Heart left ventricle (tissue), 13 donors: ENCODE measurements around the gene LIN28B.

Source experiments
- POLR2A ChIP-seq, 2 donors: fragments of 450-650 bp; IDR thresholded peaks; one replicate each; pipeline ENCODE4 v1.6.1; 2017; ENCODE audit warnings: antibody characterized with exemption in 2 of 2, mild to moderate bottlenecking in 2 of 2, moderate library complexity in 2 of 2
- TF ChIP-seq, protein P1 (sequence below), 12 donors: fragments of 200-600 bp; sonication (generic) in 4 of 12; IDR thresholded peaks; one replicate each; pipeline versions ENCODE4 v1.5.0 to v1.8.0; 2018 to 2022; ENCODE audit warnings: antibody characterized with exemption in 12 of 12, mild to moderate bottlenecking in 5 of 12
- donor health status: ischemic (EF 13 %, LVEDD 7.1; RV severe dilation, severe dysfunction).
- donor health status: DM: no; HTN: yes; CAD: no.
- donor health status: DM: no; HTN: no; CAD: no.
- donor health status: ischemic (EF 25% LVEDD 6.9; RV normal size, moderate dysfunction).
- donor health status: ischemic (EF 25% LVEDD 5.7; RV mildly dilated, moderate dysfunction).
- donor health status: ischemic (EF 35%, LVEDD 5.7; RV mildly dilated, moderate dysfunction).
- donor health status: nonischemic (EF 11% LVEDD 7.7; RV severe dilation, severe dysfunction).
- donor health status: DM: yes; HTN: yes; CAD: no.
- donor health status: PGD.
- donor health status: ischemic (EF 29% LVEDD 5.4; RV normal size, mild dysfunction).
- donor health status: nonischemic (EF 23%, LVEDD 6.1; RV moderate dilation, normal function).

- TF ChIP-seq POLR2A (IDR thresholded peaks at IDR 0.05): no peak
- TF ChIP-seq, protein P1, sequence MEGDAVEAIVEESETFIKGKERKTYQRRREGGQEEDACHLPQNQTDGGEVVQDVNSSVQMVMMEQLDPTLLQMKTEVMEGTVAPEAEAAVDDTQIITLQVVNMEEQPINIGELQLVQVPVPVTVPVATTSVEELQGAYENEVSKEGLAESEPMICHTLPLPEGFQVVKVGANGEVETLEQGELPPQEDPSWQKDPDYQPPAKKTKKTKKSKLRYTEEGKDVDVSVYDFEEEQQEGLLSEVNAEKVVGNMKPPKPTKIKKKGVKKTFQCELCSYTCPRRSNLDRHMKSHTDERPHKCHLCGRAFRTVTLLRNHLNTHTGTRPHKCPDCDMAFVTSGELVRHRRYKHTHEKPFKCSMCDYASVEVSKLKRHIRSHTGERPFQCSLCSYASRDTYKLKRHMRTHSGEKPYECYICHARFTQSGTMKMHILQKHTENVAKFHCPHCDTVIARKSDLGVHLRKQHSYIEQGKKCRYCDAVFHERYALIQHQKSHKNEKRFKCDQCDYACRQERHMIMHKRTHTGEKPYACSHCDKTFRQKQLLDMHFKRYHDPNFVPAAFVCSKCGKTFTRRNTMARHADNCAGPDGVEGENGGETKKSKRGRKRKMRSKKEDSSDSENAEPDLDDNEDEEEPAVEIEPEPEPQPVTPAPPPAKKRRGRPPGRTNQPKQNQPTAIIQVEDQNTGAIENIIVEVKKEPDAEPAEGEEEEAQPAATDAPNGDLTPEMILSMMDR (IDR thresholded peaks at IDR 0.05): no peak
These were observed 4.0 kb upstream of the LIN28B start for GRCh38 chr6:104952911-104953399.
